ENCODE data around the gene SAC3D1. TPM values are rescaled to one million over a fixed set of nuclear protein-coding genes. Genes with fewer than 3 reads are reported as not detected.
"Not testable (repeated sequence)": the region's sequence is repeated elsewhere in the genome, so short reads cannot be mapped to it uniquely, and the experiment has no call there.

Gene SAC3D1
- total and polyA plus RNA-seq, 2 donors from 2014 or later: 6.8 to 13.4 TPM

DNA sequence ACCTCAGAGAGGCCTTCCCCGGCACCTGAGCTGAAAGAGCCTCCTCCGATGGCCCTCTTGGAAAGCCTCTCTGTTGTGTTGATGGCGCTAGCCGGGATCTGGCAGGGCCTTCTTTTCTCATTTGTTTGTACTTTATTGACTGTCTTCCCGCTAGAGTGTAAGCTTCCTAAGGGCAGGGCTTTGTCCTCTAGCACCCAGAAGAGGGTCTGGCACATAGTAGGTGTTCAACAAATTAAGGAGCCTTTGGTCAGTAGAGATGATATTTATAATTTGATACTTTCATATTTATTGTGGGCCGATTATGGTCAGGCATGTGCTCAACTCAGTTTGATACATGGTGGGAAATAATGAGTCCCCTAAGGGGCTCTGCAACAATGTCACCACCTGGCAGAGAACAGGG lies 23.1 kb upstream of the SAC3D1 start:
- intact Hi-C loops (cut with DNase I): no loop called here
- no peaks in the 10 kb centered on the region for H3K27me3 ChIP-seq (ENCODE audit: control insufficient read depth, insufficient read depth, low read length)
- H3K36me3 ChIP-seq (ENCODE audit: control insufficient read depth in 2 of 3, insufficient read depth in 3 of 3, low read length in 3 of 3): peaks cover 2 to 8% (median 6%) of the 10 kb centered on the region in 3 donors
- no peaks in the 10 kb centered on the region for H3K9me3 ChIP-seq (ENCODE audit: control insufficient read depth in 2 of 3, insufficient read depth in 1 of 3, low read length in 3 of 3)
- no peak overlapping the region for H3K9ac ChIP-seq (ENCODE audit: low read length in 3 of 3)
- TF ChIP-seq, protein P1, sequence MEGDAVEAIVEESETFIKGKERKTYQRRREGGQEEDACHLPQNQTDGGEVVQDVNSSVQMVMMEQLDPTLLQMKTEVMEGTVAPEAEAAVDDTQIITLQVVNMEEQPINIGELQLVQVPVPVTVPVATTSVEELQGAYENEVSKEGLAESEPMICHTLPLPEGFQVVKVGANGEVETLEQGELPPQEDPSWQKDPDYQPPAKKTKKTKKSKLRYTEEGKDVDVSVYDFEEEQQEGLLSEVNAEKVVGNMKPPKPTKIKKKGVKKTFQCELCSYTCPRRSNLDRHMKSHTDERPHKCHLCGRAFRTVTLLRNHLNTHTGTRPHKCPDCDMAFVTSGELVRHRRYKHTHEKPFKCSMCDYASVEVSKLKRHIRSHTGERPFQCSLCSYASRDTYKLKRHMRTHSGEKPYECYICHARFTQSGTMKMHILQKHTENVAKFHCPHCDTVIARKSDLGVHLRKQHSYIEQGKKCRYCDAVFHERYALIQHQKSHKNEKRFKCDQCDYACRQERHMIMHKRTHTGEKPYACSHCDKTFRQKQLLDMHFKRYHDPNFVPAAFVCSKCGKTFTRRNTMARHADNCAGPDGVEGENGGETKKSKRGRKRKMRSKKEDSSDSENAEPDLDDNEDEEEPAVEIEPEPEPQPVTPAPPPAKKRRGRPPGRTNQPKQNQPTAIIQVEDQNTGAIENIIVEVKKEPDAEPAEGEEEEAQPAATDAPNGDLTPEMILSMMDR (IDR thresholded peaks at IDR 0.05; ENCODE audit: borderline replicate concordance, extremely low read depth, insufficient read depth): no peak
- peaks cover 0 to 10% (median 8%) of the 10 kb centered on the region in 3 donors for H3K4me1 ChIP-seq (ENCODE audit: control insufficient read depth in 2 of 3, insufficient read depth in 2 of 3, low read depth in 1 of 3, low read length in 3 of 3)
- FAIRE-seq: no peak
- no peak overlapping the region for H3K4me3 ChIP-seq (ENCODE audit: low read length in 3 of 3)
- no peak for DNase-seq
- no peak overlapping the region for H3K27ac ChIP-seq (ENCODE audit: low read depth in 2 of 2, low read length in 2 of 2)

DNA sequence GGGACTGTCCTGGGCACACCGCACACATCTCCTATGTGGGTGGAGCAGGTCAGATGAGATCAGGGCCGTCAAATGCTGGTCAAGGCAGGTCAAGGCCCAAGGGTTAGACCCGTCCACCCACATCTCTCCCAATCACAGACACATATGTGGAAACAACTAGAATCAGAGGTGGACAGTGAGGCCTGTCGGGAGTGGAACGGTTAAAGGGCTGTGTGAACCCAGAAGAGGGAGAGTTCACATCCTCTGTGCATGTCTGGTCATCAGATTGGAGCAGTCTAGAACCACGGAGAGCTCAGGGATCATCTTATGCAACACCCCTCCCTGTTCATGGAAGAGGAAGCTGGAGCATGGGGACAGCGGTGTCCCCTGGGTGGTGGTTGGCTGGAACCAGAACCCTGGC lies 21.2 kb upstream of the SAC3D1 start:
- intact Hi-C loops (cut with DNase I): no loop called here
- peaks cover 2 to 8% (median 6%) of the 10 kb centered on the region in 3 donors for H3K36me3 ChIP-seq (ENCODE audit: control insufficient read depth in 2 of 3, insufficient read depth in 3 of 3, low read length in 3 of 3)

DNA sequence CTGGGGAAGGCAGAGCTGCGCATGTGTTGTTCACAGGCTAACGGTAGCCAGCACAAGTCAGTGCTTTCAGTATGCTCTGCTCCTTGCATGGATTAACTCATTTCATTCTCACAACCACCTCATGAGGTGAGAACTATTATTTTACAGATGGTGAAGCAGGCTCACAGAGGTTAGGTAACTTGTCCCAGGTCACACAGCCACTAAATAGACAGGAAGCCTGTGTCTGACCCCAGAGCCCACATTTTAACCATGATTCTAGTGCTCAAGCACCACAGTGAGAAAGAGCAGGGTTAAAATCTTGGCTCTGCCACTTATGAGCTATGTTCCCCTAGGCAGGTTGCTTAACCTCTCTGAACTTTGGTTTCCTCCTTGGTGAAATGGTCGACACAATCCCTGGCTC lies 20.0 kb upstream of the SAC3D1 start:
- no peak for DNase-seq
- intact Hi-C loops (cut with DNase I): no loop called here
- peaks cover 0 to 4% (median 2%) of the 10 kb centered on the region in 3 donors for H3K4me1 ChIP-seq (ENCODE audit: control insufficient read depth in 2 of 3, insufficient read depth in 2 of 3, low read depth in 1 of 3, low read length in 3 of 3)
- FAIRE-seq: no peak
- no peak overlapping the region for H3K4me3 ChIP-seq (ENCODE audit: low read length in 3 of 3)
- H3K36me3 ChIP-seq (ENCODE audit: control insufficient read depth in 2 of 3, insufficient read depth in 3 of 3, low read length in 3 of 3): peaks cover 2 to 8% (median 6%) of the 10 kb centered on the region in 3 donors
- TF ChIP-seq, protein P1 (IDR thresholded peaks at IDR 0.05; ENCODE audit: borderline replicate concordance, extremely low read depth, insufficient read depth): no peak
- no peak overlapping the region for H3K27ac ChIP-seq (ENCODE audit: low read depth in 2 of 2, low read length in 2 of 2)
- no peaks in the 10 kb centered on the region for H3K9me3 ChIP-seq (ENCODE audit: control insufficient read depth in 2 of 3, insufficient read depth in 1 of 3, low read length in 3 of 3)
- no peaks in the 10 kb centered on the region for H3K27me3 ChIP-seq (ENCODE audit: control insufficient read depth, insufficient read depth, low read length)
- no peak overlapping the region for H3K9ac ChIP-seq (ENCODE audit: low read length in 3 of 3)

More for the DNA sequence above, 21.2 kb upstream of the SAC3D1 start:
- FAIRE-seq (no peak), DNase-seq (no peak)
- Histone ChIP-seq H3K4me1 (ENCODE audit: control insufficient read depth in 2 of 3, insufficient read depth in 2 of 3, low read depth in 1 of 3, low read length in 3 of 3) (peaks cover 0 to 4% (median 4%) of the 10 kb centered on the region in 3 donors), H3K9me3 (ENCODE audit: control insufficient read depth in 2 of 3, insufficient read depth in 1 of 3, low read length in 3 of 3) (no peaks in the 10 kb centered on the region), H3K4me3 (ENCODE audit: low read length in 3 of 3) (no peak overlapping the region), H3K27ac (ENCODE audit: low read depth in 2 of 2, low read length in 2 of 2) (no peak overlapping the region), H3K9ac (ENCODE audit: low read length in 3 of 3) (no peak overlapping the region), H3K27me3 (ENCODE audit: control insufficient read depth, insufficient read depth, low read length) (no peaks in the 10 kb centered on the region)
- TF ChIP-seq, protein P1 (IDR thresholded peaks at IDR 0.05; ENCODE audit: borderline replicate concordance, extremely low read depth, insufficient read depth): no peak

DNA sequence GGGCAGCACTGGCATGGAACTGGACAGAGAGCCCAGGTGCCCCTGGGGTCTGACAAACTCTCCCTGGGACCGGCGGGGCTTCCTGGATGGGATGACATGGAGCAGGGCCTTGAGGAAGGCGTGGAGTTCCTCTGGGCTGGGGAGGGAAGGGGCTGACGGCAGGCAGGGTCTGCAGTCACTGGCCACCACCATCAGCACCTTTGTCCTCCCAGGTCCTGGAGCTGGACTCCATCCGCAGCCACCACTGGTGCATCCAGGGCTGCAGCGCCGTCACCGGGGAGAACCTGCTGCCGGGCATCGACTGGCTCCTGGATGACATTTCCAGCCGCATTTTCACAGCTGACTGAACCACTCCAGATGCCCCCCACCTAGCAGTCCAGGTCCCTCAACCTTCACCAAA lies 19.5 kb upstream of the SAC3D1 start:
- DNase-seq: no peak
- no peaks in the 10 kb centered on the region for H3K9me3 ChIP-seq (ENCODE audit: control insufficient read depth in 2 of 3, insufficient read depth in 1 of 3, low read length in 3 of 3)
- intact Hi-C loops (cut with DNase I): no loop called here
- H3K4me3 ChIP-seq (ENCODE audit: low read length in 3 of 3): no peak overlapping the region
- H3K4me1 ChIP-seq (ENCODE audit: control insufficient read depth in 2 of 3, insufficient read depth in 2 of 3, low read depth in 1 of 3, low read length in 3 of 3): peaks cover 0 to 4% (median 0%) of the 10 kb centered on the region in 3 donors
- no peak for FAIRE-seq
- TF ChIP-seq, protein P1 (IDR thresholded peaks at IDR 0.05; ENCODE audit: borderline replicate concordance, extremely low read depth, insufficient read depth): no peak
- H3K9ac ChIP-seq (ENCODE audit: low read length in 3 of 3): no peak overlapping the region
- no peak overlapping the region for H3K27ac ChIP-seq (ENCODE audit: low read depth in 2 of 2, low read length in 2 of 2)
- H3K36me3 ChIP-seq (ENCODE audit: control insufficient read depth in 2 of 3, insufficient read depth in 3 of 3, low read length in 3 of 3): peaks cover 2 to 8% (median 6%) of the 10 kb centered on the region in 3 donors
- no peaks in the 10 kb centered on the region for H3K27me3 ChIP-seq (ENCODE audit: control insufficient read depth, insufficient read depth, low read length)

DNA sequence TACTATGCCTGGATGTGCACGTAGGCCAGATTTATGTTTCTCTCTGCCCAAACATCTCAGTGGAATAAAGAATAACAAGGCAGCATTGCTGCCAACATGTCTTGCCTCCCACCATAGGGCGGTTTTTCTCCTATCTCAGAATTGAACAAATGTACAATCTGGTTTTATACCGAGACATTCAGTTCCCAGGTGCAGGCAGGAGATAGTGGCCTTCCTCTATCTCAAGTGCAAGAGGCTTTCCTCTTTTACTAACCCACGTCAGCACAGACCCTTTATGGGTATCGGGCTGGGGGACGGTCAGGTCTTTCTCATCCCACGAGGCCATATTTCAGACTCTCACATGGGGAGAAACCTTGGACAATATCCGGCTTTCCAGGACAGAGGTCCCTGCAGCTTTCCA lies 17.5 kb upstream of the SAC3D1 start:
- H3K9ac ChIP-seq (ENCODE audit: low read length in 3 of 3); H3K27me3 ChIP-seq (ENCODE audit: control insufficient read depth, insufficient read depth, low read length); H3K36me3 ChIP-seq (ENCODE audit: control insufficient read depth in 2 of 3, insufficient read depth in 3 of 3, low read length in 3 of 3); DNase-seq; H3K9me3 ChIP-seq (ENCODE audit: control insufficient read depth in 2 of 3, insufficient read depth in 1 of 3, low read length in 3 of 3); H3K4me1 ChIP-seq (ENCODE audit: control insufficient read depth in 2 of 3, insufficient read depth in 2 of 3, low read depth in 1 of 3, low read length in 3 of 3); FAIRE-seq; H3K27ac ChIP-seq (ENCODE audit: low read depth in 2 of 2, low read length in 2 of 2); H3K4me3 ChIP-seq (ENCODE audit: low read length in 3 of 3); intact Hi-C loops (cut with DNase I): not testable (repeated sequence)
